Measurements from ENCODE around the gene SMG1.

DNA sequence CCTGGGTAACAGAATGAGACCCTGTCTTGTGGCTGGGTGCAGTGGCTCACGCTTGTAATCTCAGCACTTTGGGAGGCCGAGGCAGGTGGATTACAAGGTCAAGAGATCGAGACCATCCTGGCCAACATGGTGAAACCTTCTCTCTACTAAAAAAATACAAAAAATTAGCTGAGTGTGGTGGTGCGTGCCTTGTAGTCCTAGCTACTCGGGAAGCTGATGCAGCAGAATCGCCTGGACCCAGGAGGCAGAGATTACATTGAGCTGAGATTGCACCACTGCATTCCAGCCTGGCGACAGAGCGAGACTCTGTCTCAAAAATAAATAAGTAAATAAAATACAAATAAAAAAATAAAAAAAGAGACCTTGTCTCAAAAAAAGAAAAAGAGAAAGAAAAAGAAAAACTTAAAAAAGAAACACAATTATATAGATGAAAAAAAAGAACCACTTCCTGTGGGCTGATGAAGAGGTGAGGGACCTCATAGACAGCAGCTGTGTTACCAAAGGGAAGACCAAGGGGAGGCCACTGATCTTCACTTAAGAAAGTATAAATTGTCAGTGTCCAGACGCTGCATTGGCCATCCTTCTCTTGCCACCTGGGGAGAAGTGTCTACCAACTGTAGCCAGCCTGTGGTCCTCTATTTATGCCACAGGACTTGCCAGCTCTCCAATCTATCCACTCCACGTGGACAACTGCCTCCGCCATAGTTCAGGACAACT, 24.4 kb upstream of the SMG1 start:
- no peak for TF ChIP-seq EZH2 (optimal IDR thresholded peaks at IDR 0.05; ENCODE audit: low read depth, low read length)
- TF ChIP-seq, protein P1, sequence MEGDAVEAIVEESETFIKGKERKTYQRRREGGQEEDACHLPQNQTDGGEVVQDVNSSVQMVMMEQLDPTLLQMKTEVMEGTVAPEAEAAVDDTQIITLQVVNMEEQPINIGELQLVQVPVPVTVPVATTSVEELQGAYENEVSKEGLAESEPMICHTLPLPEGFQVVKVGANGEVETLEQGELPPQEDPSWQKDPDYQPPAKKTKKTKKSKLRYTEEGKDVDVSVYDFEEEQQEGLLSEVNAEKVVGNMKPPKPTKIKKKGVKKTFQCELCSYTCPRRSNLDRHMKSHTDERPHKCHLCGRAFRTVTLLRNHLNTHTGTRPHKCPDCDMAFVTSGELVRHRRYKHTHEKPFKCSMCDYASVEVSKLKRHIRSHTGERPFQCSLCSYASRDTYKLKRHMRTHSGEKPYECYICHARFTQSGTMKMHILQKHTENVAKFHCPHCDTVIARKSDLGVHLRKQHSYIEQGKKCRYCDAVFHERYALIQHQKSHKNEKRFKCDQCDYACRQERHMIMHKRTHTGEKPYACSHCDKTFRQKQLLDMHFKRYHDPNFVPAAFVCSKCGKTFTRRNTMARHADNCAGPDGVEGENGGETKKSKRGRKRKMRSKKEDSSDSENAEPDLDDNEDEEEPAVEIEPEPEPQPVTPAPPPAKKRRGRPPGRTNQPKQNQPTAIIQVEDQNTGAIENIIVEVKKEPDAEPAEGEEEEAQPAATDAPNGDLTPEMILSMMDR (IDR thresholded peaks at IDR 0.05; ENCODE audit: low read length) = no peak
- no peak for TF ChIP-seq EZH2phosphoT487 (IDR thresholded peaks at IDR 0.05; ENCODE audit: low read length)

All from MM.1S (cell line).